Heart left ventricle (tissue), 16 donors: ENCODE results near the gene CEP44. TPM values are rescaled to one million over a fixed set of nuclear protein-coding genes. Genes with fewer than 3 reads are reported as not detected.
A peak's percentile ranks its signal among the peaks of the same experiment; 100 is the strongest.

Experiments
- ATAC-seq, 4 donors: fragments of 200-7000 bp; cut with Tn5 transposase; one replicate each; pipeline ENCODE4 v1.9.1; 2020 to 2022; ENCODE audit warnings: moderate library complexity in 4 of 4, mild to moderate bottlenecking in 3 of 4, moderate number of reproducible peaks in 1 of 4
- DNase-seq, 5 donors: peaks; one replicate each; pipeline ENCODE4 v3.0.0-alpha.2; 2020
- H3K27ac ChIP-seq, 12 donors: fragments of 200-600 bp; sonication (generic) in 4 of 12; one replicate each; pipeline versions ENCODE4 v1.5.0 to v1.8.0; 2016 to 2022; ENCODE audit warnings: mild to moderate bottlenecking in 2 of 12
- H3K27me3 ChIP-seq, 9 donors: fragments of 200-600 bp; sonication (generic) in 2 of 9; one replicate each; pipeline versions ENCODE4 v1.5.1 to v1.8.0; 2016 to 2022; ENCODE audit warnings: mild to moderate bottlenecking in 3 of 9
- H3K36me3 ChIP-seq, 9 donors: fragments of 200-600 bp; sonication (generic) in 2 of 9; one replicate each; pipeline versions ENCODE4 v1.5.0 to v1.8.0; 2018 to 2022; ENCODE audit warnings: mild to moderate bottlenecking in 2 of 9
- H3K4me1 ChIP-seq, 12 donors: fragments of 200-600 bp; sonication (generic) in 4 of 12; one replicate each; pipeline versions ENCODE4 v1.5.0 to v1.8.0; 2016 to 2022; ENCODE audit warnings: mild to moderate bottlenecking in 3 of 12
- H3K4me3 ChIP-seq, 12 donors: fragments of 200-600 bp; sonication (generic) in 4 of 12; one replicate each; pipeline versions ENCODE4 v1.5.0 to v1.8.0; 2017 to 2022; ENCODE audit warnings: mild to moderate bottlenecking in 9 of 12, moderate library complexity in 4 of 12
- H3K9me3 ChIP-seq, 12 donors: fragments of 200-600 bp; sonication (generic) in 4 of 12; one replicate each; pipeline versions ENCODE4 v1.5.0 to v1.8.0; 2016 to 2022; ENCODE audit warnings: mild to moderate bottlenecking in 1 of 12
- POLR2A ChIP-seq, 2 donors: fragments of 450-650 bp; IDR thresholded peaks; one replicate each; pipeline ENCODE4 v1.6.1; 2017; ENCODE audit warnings: antibody characterized with exemption in 2 of 2, mild to moderate bottlenecking in 2 of 2, moderate library complexity in 2 of 2
- WGBS, 4 donors: extraction: QIAGEN DNeasy Blood & Tissue Kit in 2 of 4; methylation state at CpG; one replicate each; pipeline versions ENCODE4 v1.1.5 to v1.1.7; 2013 to 2018; 5-methylcytosine and 5-hydroxymethylcytosine counted together
- intact Hi-C, 10 donors: fragments of 100-400 bp; cut with DNase I; formaldehyde crosslinking; loops; one replicate each; pipeline versions ENCODE4 v1.11.1 to v1.14.2; 2022
- polyA plus RNA-seq, 2 donors: library from polyadenylated mRNA; stranded (reverse); fragments of 200-250 nt; gene quantifications; one replicate each; pipeline ENCODE4 v1.2.3, GENCODE V29; 2013
- total RNA-seq, 9 donors: library from RNA; depleted of rRNA in 2 of 9; stranded (reverse); fragments of >200 nt in 2 of 9; fragmentation: NEBNext Ultra II Directional in 3 of 9; extraction: Animal tissue kit (Norgen Biotek cat#: 25700) in 3 of 9; gene quantifications; one replicate each; pipeline versions ENCODE4 v1.1.0 to v1.2.4, GENCODE V29; 2016 to 2023
- TF ChIP-seq, protein P1 (sequence below), 12 donors: fragments of 200-600 bp; sonication (generic) in 4 of 12; IDR thresholded peaks; one replicate each; pipeline versions ENCODE4 v1.5.0 to v1.8.0; 2018 to 2022; ENCODE audit warnings: antibody characterized with exemption in 12 of 12, mild to moderate bottlenecking in 5 of 12
- donor health status: ischemic (EF 13 %, LVEDD 7.1; RV severe dilation, severe dysfunction).
- donor health status: healthy with polysubstance abuse.
- donor health status: DM: no; HTN: yes; CAD: no.
- donor health status: DM: no; HTN: no; CAD: no.
- donor health status: ischemic (EF 25% LVEDD 6.9; RV normal size, moderate dysfunction).
- donor health status: ischemic (EF 25% LVEDD 5.7; RV mildly dilated, moderate dysfunction).
- donor health status: healthy.
- donor health status: DM: yes; HTN: yes; CAD: no.
- donor health status: ischemic (EF 35%, LVEDD 5.7; RV mildly dilated, moderate dysfunction).
- donor health status: nonischemic (EF 11% LVEDD 7.7; RV severe dilation, severe dysfunction).
- donor health status: DM: yes; HTN: yes; CAD: no.
- donor health status: PGD.
- donor health status: ischemic (EF 29% LVEDD 5.4; RV normal size, mild dysfunction).
- donor health status: nonischemic (EF 23%, LVEDD 6.1; RV moderate dilation, normal function).

The CEP44 gene
- total and polyA plus RNA-seq, 11 donors = 5.2 to 17.6 (median 9.6) TPM

DNA sequence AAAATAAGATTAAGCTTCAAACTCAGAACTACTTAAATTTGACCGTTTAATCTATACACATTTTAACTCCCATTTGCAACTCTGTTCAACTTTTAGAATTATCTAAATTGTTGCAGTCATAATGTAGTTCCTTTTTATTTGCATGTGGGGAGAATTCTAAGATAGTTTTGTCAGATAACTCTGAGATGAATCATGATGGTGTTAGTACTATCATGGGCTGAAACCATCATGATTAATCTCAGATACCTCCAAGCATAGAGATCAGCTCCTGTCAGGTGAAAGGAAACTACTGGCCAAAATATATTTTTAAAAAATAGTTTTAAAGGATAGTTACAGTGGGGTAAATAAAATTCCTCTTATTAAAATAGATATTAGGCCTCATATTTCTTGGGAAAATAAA, 39.3 kb upstream of the CEP44 start:
- ATAC-seq (no peak), DNase-seq (no peak)
- WGBS, 4 donors = 42 to 94% (median 92%) methylated on average over 1 of the region's 1 CpG
- no peak overlapping the region for H3K27ac ChIP-seq
- intact Hi-C loops = no loop called here
- H3K4me1 ChIP-seq = peaks cover 0 to 11% (median 3%) of the 10 kb centered on the region in 12 donors
- H3K9me3 ChIP-seq = no peaks in the 10 kb centered on the region
- no peaks in the 10 kb centered on the region for H3K27me3 ChIP-seq
- H3K36me3 ChIP-seq = peaks cover 0 to 20% (median 14%) of the 10 kb centered on the region in 9 donors
- TF ChIP-seq, protein P1, sequence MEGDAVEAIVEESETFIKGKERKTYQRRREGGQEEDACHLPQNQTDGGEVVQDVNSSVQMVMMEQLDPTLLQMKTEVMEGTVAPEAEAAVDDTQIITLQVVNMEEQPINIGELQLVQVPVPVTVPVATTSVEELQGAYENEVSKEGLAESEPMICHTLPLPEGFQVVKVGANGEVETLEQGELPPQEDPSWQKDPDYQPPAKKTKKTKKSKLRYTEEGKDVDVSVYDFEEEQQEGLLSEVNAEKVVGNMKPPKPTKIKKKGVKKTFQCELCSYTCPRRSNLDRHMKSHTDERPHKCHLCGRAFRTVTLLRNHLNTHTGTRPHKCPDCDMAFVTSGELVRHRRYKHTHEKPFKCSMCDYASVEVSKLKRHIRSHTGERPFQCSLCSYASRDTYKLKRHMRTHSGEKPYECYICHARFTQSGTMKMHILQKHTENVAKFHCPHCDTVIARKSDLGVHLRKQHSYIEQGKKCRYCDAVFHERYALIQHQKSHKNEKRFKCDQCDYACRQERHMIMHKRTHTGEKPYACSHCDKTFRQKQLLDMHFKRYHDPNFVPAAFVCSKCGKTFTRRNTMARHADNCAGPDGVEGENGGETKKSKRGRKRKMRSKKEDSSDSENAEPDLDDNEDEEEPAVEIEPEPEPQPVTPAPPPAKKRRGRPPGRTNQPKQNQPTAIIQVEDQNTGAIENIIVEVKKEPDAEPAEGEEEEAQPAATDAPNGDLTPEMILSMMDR (IDR thresholded peaks at IDR 0.05) = no peak
- no peak for TF ChIP-seq POLR2A (IDR thresholded peaks at IDR 0.05)
- H3K4me3 ChIP-seq = no peak overlapping the region

DNA sequence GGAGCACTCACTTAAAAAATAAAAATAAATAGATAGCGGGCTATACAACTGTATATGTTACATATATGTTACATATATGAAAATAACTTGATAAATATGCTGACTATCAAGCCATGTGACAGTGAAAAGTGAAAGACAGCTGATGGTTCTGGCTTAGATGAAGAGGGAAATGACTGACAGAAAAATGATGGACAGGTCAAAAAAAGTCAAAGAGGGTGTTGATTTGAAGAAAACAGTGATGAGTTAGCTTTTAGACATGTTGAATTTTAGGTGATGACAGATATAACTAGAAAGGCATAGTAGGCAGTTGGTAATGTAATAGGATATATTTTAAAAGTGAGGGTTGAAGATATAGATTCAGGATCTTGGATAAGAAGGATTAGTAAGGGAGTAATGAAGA, 38.0 kb upstream of the CEP44 start:
- H3K27ac ChIP-seq = no peak overlapping the region
- intact Hi-C loops = no loop called here
- H3K36me3 ChIP-seq = peaks cover 0 to 9% (median 2%) of the 10 kb centered on the region in 9 donors
- no peaks in the 10 kb centered on the region for H3K9me3 ChIP-seq
- ATAC-seq (no peak), DNase-seq (no peak)
- no peak overlapping the region for H3K4me3 ChIP-seq
- peaks cover 0 to 11% (median 3%) of the 10 kb centered on the region in 12 donors for H3K4me1 ChIP-seq
- no peaks in the 10 kb centered on the region for H3K27me3 ChIP-seq
- 89 to 98% (median 96%) methylated on average over 1 of the region's 1 CpG for WGBS, 4 donors
- no peak for TF ChIP-seq POLR2A (IDR thresholded peaks at IDR 0.05)
- TF ChIP-seq, protein P1 (IDR thresholded peaks at IDR 0.05) = no peak

DNA sequence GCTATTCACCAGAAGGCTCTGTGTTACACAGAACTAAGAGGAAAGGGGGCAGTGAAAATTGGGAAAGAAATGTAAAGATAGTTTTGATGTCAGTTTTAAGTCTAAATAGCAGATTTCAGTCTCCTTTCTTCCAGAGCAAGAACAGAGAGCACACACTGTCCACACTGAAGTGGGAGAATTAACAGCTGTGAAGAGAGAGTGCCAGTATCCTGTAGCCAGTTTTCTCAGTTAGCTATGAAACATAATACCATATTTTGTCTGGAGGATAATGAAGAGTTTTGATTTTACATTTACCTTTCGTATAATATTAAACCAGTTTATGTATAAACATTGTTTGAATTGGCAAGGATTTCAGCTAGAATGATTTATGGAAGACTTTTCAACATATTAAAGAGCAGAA, 35.3 kb upstream of the CEP44 start:
- no peak for DNase-seq
- Histone ChIP-seq H3K36me3 (peaks cover 0 to 5% (median 0%) of the 10 kb centered on the region in 9 donors), H3K27ac (no peak overlapping the region), H3K9me3 (no peaks in the 10 kb centered on the region), H3K27me3 (no peaks in the 10 kb centered on the region), H3K4me1 (peaks cover 0 to 11% (median 3%) of the 10 kb centered on the region in 12 donors), H3K4me3 (no peak overlapping the region)
- peak in 3 of 4 donors; percentile 58 to 62 (median 58) for ATAC-seq
- TF ChIP-seq POLR2A (IDR thresholded peaks at IDR 0.05) = no peak
- TF ChIP-seq, protein P1 (IDR thresholded peaks at IDR 0.05) = no peak
- WGBS, 4 donors = 48 to 78% (median 67%) methylated on average over 1 of the region's 1 CpG
- intact Hi-C loops = no loop called here

DNA sequence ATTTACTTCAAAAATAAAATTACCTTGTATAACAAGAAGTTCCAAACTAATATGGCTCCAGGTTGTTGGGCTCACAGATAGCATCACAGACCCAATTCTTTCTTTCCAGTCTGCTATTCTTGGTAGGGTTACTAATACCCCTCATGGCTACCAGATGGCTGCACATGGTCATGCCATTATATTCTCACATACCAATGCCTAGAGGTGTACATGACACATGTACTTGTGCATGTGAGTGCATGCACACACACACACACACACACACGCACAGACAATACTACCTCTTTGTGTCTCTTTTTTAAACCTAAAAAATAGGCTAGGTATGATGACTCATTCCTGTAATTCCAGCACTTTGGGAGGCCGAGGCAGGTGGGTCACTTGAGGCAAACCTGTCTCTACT, 31.3 kb upstream of the CEP44 start:
- Histone ChIP-seq H3K36me3 (peaks cover 0 to 19% (median 5%) of the 10 kb centered on the region in 9 donors), H3K9me3 (no peaks in the 10 kb centered on the region), H3K27ac (no peak overlapping the region), H3K27me3 (no peaks in the 10 kb centered on the region), H3K4me1 (peaks cover 0 to 24% (median 15%) of the 10 kb centered on the region in 12 donors), H3K4me3 (no peak overlapping the region)
- ATAC-seq = no peak
- no peak for DNase-seq
- 91 to 98% (median 94%) methylated on average over 2 of the region's 2 CpGs for WGBS, 4 donors
- TF ChIP-seq, protein P1 (IDR thresholded peaks at IDR 0.05) = no peak
- no peak for TF ChIP-seq POLR2A (IDR thresholded peaks at IDR 0.05)
- intact Hi-C loops = no loop called here
